Small intestine (tissue), 7 donors: ENCODE measurements around the gene FRMD4B. TPM values are rescaled to one million over a fixed set of nuclear protein-coding genes. Genes with fewer than 3 reads are reported as not detected.

ENCODE experiments used
- DNase-seq, 2 donors: peaks; one replicate each; pipeline versions ENCODE4 v3.0.0 to v3.0.0-alpha.2; 2013
- FAIRE-seq: peaks from 2 replicates; lab custom pipeline; 2012; peaks lifted over from hg19 to GRCh38; lab: Jason Lieb, UNC
- H3K27ac ChIP-seq, 3 donors: one replicate each; pipeline ENCODE4 v1.5.1; 2013; ENCODE audit warnings: low read length in 2 of 3, mild to moderate bottlenecking in 2 of 3, control low read depth in 1 of 3, inconsistent platforms in 1 of 3, low read depth in 1 of 3, moderate library complexity in 1 of 3
- H3K27me3 ChIP-seq, 3 donors: one replicate each; pipeline ENCODE4 v1.6.1; 2013; ENCODE audit warnings: low read length in 3 of 3, inconsistent platforms in 1 of 3; ENCODE audit not compliant: control insufficient read depth in 3 of 3, insufficient read depth in 3 of 3
- H3K36me3 ChIP-seq, 3 donors: one replicate each; pipeline ENCODE4 v1.6.1; 2013; ENCODE audit warnings: low read length in 3 of 3, inconsistent platforms in 1 of 3, low read depth in 1 of 3, mild to moderate bottlenecking in 1 of 3, moderate library complexity in 1 of 3; ENCODE audit not compliant: control insufficient read depth in 3 of 3, insufficient read depth in 2 of 3
- H3K4me1 ChIP-seq, 3 donors: one replicate each; pipeline ENCODE4 v1.6.1; 2013; ENCODE audit warnings: low read length in 2 of 3, inconsistent platforms in 1 of 3, low read depth in 1 of 3, mild to moderate bottlenecking in 1 of 3, moderate library complexity in 1 of 3; ENCODE audit not compliant: control insufficient read depth in 3 of 3, insufficient read depth in 2 of 3
- H3K4me3 ChIP-seq, 3 donors: one replicate each; pipeline ENCODE4 v1.5.1; 2013; ENCODE audit warnings: low read length in 3 of 3, control low read depth in 1 of 3, inconsistent platforms in 1 of 3, low read depth in 1 of 3, mild to moderate bottlenecking in 1 of 3, moderate library complexity in 1 of 3
- H3K9me3 ChIP-seq, 2 donors: one replicate each; pipeline ENCODE4 v1.6.1; 2013; ENCODE audit warnings: low read depth in 1 of 2, low read length in 1 of 2; ENCODE audit not compliant: control insufficient read depth in 2 of 2, insufficient read depth in 1 of 2
- WGBS, 3 donors: extraction: QIAGEN DNeasy Blood & Tissue Kit; methylation state at CpG; one replicate each; pipeline ENCODE4 v1.1.7; 2013; 5-methylcytosine and 5-hydroxymethylcytosine counted together
- polyA plus RNA-seq, 4 donors: library from polyadenylated mRNA; stranded (reverse) in 3 of 4; unstranded in 1 of 4; fragments of 200-250 nt in 3 of 4; fragments of 120-200 nt in 1 of 4; gene quantifications; one replicate each; pipeline versions ENCODE4 v1.2.1 to v1.2.3, GENCODE V29; 2013
- donor health status: healthy with polysubstance abuse.
- donor health status: control.
- donor health status: control.
- donor health status: Bipolar disorder and iron deficiency.
- donor health status: healthy.

The FRMD4B gene
- polyA plus RNA-seq, 4 donors = 5.6 to 16.3 (median 8.4) TPM

GRCh38 chr3:69379661-69380060 lies 6.2 kb downstream of the FRMD4B start:
- DNase-seq = no peak
- FAIRE-seq = no peak
- Histone ChIP-seq H3K36me3 (no peaks in the 10 kb centered on the region), H3K4me3 (no peak overlapping the region), H3K27me3 (peaks cover 0 to 7% (median 0%) of the 10 kb centered on the region in 3 donors), H3K4me1 (no peaks in the 10 kb centered on the region), H3K9me3 (no peaks in the 10 kb centered on the region), H3K27ac (no peak overlapping the region)
- WGBS, 3 donors = 69 to 81% (median 71%) methylated on average over 3 of the region's 3 CpGs

GRCh38 chr3:69378112-69378802 lies 7.6 kb downstream of the FRMD4B start:
- Histone ChIP-seq H3K9me3 (no peaks in the 10 kb centered on the region), H3K27ac (no peak overlapping the region), H3K27me3 (peaks cover 0 to 3% (median 0%) of the 10 kb centered on the region in 3 donors), H3K4me1 (no peaks in the 10 kb centered on the region), H3K4me3 (no peak overlapping the region), H3K36me3 (no peaks in the 10 kb centered on the region)
- DNase-seq (no peak), FAIRE-seq (no peak)
- 88 to 90% (median 90%) methylated on average over 3 of the region's 3 CpGs for WGBS, 3 donors

- H3K9me3 ChIP-seq = no peaks in the 10 kb centered on the region
- WGBS, 3 donors = 81 to 85% (median 81%) methylated on average over 3 of the region's 3 CpGs
- H3K36me3 ChIP-seq = no peaks in the 10 kb centered on the region
- FAIRE-seq = no peak
- no peaks in the 10 kb centered on the region for H3K4me1 ChIP-seq
- DNase-seq = no peak
- H3K27me3 ChIP-seq = peaks cover 0 to 3% (median 0%) of the 10 kb centered on the region in 3 donors
- H3K27ac ChIP-seq = no peak overlapping the region
- no peak overlapping the region for H3K4me3 ChIP-seq
Observed at GRCh38 chr3:69377262-69377661, 8.6 kb downstream of the FRMD4B start.

- no peak for FAIRE-seq
- no peak overlapping the region for H3K4me3 ChIP-seq
- no peak for DNase-seq
- H3K9me3 ChIP-seq = no peaks in the 10 kb centered on the region
- H3K4me1 ChIP-seq = no peaks in the 10 kb centered on the region
- peaks cover 0 to 3% (median 0%) of the 10 kb centered on the region in 3 donors for H3K27me3 ChIP-seq
- H3K36me3 ChIP-seq = no peaks in the 10 kb centered on the region
- H3K27ac ChIP-seq = no peak overlapping the region
- WGBS, 3 donors = 78 to 98% (median 92%) methylated on average over 2 of the region's 2 CpGs
Observed at GRCh38 chr3:69376731-69377130, 9.2 kb downstream of the FRMD4B start.

GRCh38 chr3:69371816-69372215 lies 14.1 kb downstream of the FRMD4B start:
- Histone ChIP-seq H3K9me3 (no peaks in the 10 kb centered on the region), H3K4me1 (no peaks in the 10 kb centered on the region), H3K27me3 (no peaks in the 10 kb centered on the region), H3K27ac (no peak overlapping the region), H3K36me3 (no peaks in the 10 kb centered on the region), H3K4me3 (no peak overlapping the region)
- DNase-seq = no peak
- FAIRE-seq = no peak
- 88 to 90% (median 90%) methylated on average over 5 of the region's 5 CpGs for WGBS, 3 donors

GRCh38 chr3:69370901-69371301 lies 15.0 kb downstream of the FRMD4B start:
- DNase-seq (no peak), FAIRE-seq (no peak)
- Histone ChIP-seq H3K36me3 (no peaks in the 10 kb centered on the region), H3K4me3 (no peak overlapping the region), H3K27me3 (no peaks in the 10 kb centered on the region), H3K4me1 (no peaks in the 10 kb centered on the region), H3K27ac (no peak overlapping the region), H3K9me3 (no peaks in the 10 kb centered on the region)
- 71 to 84% (median 73%) methylated on average over 2 of the region's 2 CpGs for whole genome bisulfite sequencing, 3 donors

GRCh38 chr3:69370156-69370883 lies 15.6 kb downstream of the FRMD4B start:
- DNase-seq = peak in 1 of 2 donors; percentile 73
- Histone ChIP-seq H3K27me3 (no peaks in the 10 kb centered on the region), H3K27ac (no peak overlapping the region), H3K36me3 (no peaks in the 10 kb centered on the region), H3K9me3 (no peaks in the 10 kb centered on the region), H3K4me1 (no peaks in the 10 kb centered on the region), H3K4me3 (no peak overlapping the region)
- WGBS, 3 donors = 29 to 54% (median 40%) methylated on average over 17 of the region's 17 CpGs
- no peak for FAIRE-seq

- FAIRE-seq (no peak), DNase-seq (peak in 1 of 2 donors; percentile 56)
- H3K27ac ChIP-seq = no peak overlapping the region
Observed at GRCh38 chr3:69368129-69368741, 17.7 kb downstream of the FRMD4B start.

More at GRCh38 chr3:69368129-69368741, 17.7 kb downstream of the FRMD4B start:
- Histone ChIP-seq H3K4me3 (no peak overlapping the region), H3K36me3 (no peaks in the 10 kb centered on the region), H3K4me1 (no peaks in the 10 kb centered on the region), H3K27me3 (no peaks in the 10 kb centered on the region), H3K9me3 (no peaks in the 10 kb centered on the region)
- WGBS, 3 donors = 65 to 78% (median 66%) methylated on average over 5 of the region's 5 CpGs
